Fibroblast of villous mesenchyme (primary cell): ENCODE measurements around the gene EBP. TPM values are rescaled to one million over a fixed set of nuclear protein-coding genes. Genes with fewer than 3 reads are reported as not detected.
A peak's percentile ranks its signal among the peaks of the same experiment; 100 is the strongest.
"Not testable (repeated sequence)": the region's sequence is repeated elsewhere in the genome, so short reads cannot be mapped to it uniquely, and the experiment has no call there.

Experiments
- DNase-seq: peaks from one replicate; pipeline ENCODE4 v3.0.0-alpha.2; 2010; ENCODE audit warnings: low read depth
- H3K4me3 ChIP-seq: 2 replicates; pipeline ENCODE4 v1.5.1; 2011; ENCODE audit warnings: low read depth, mild to moderate bottlenecking, low read length
- total RNA-seq: library from RNA; depleted of rRNA; stranded (reverse); fragments of >200 nt; gene quantifications from 2 replicates; pipeline ENCODE4 v1.2.3, GENCODE V29; 2012
- TF ChIP-seq, protein P1 (sequence below): IDR thresholded peaks from 2 replicates; pipeline ENCODE4 v1.5.1; 2012; ENCODE audit warnings: low read depth, mild to moderate bottlenecking, low read length; ENCODE audit not compliant: insufficient read depth

Gene EBP
- total RNA-seq, 1 donor: 126 TPM

DNA sequence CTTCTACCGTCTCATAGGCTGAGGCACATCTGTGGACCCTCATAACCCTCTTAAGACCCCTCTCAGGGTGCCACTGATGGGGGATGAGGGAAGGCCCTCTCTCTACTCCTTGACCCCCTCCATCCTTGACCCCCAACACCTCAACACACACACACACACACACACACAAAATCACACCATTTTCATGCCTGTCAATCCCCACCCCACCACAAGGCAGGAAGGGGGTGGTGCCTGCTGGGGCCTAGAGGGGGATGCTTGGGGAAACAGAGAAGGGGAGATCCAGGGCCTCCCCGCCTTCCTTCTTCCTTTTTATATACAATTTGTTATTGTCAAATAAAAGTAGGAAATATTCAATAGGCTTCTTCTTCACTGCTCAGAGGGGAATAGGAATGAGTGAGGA, 1.2 kb upstream of the EBP start:
- no peak for DNase-seq
- TF ChIP-seq, protein P1, sequence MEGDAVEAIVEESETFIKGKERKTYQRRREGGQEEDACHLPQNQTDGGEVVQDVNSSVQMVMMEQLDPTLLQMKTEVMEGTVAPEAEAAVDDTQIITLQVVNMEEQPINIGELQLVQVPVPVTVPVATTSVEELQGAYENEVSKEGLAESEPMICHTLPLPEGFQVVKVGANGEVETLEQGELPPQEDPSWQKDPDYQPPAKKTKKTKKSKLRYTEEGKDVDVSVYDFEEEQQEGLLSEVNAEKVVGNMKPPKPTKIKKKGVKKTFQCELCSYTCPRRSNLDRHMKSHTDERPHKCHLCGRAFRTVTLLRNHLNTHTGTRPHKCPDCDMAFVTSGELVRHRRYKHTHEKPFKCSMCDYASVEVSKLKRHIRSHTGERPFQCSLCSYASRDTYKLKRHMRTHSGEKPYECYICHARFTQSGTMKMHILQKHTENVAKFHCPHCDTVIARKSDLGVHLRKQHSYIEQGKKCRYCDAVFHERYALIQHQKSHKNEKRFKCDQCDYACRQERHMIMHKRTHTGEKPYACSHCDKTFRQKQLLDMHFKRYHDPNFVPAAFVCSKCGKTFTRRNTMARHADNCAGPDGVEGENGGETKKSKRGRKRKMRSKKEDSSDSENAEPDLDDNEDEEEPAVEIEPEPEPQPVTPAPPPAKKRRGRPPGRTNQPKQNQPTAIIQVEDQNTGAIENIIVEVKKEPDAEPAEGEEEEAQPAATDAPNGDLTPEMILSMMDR: no peak
- no peak overlapping the region for H3K4me3 ChIP-seq

GRCh38 chrX:48520976-48521352, 644 bp upstream of the EBP start:
- DNase-seq: no peak
- TF ChIP-seq, protein P1: no peak
- H3K4me3 ChIP-seq: peak overlapping the region; percentile 72

DNA sequence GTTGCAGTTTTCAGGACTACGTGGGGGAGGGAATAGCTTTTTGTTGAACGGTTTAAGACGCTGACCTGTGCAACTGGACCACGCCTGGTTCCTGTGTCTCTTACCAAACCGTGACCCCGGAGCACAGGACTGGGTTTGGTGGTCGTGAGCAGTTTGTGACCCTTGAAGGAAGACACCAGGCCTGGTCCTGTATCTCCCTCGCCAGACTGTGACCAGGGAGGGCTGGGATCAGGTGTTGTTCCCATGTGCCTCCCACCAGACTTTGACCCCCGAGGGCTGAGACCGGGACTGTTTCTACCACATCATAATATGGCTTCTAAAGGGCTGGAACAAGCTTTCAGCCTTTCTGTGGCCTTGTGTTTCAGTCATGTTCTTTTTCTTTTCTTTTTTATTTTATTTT, 683 bp downstream of the EBP start:
- no peak for DNase-seq
- TF ChIP-seq, protein P1: no peak
- peak overlapping the region; percentile 72 for H3K4me3 ChIP-seq

- no peak for DNase-seq
- TF ChIP-seq, protein P1: no peak
- no peak overlapping the region for H3K4me3 ChIP-seq
These were observed 2.1 kb downstream of the EBP start for GRCh38 chrX:48523682-48524081.

DNA sequence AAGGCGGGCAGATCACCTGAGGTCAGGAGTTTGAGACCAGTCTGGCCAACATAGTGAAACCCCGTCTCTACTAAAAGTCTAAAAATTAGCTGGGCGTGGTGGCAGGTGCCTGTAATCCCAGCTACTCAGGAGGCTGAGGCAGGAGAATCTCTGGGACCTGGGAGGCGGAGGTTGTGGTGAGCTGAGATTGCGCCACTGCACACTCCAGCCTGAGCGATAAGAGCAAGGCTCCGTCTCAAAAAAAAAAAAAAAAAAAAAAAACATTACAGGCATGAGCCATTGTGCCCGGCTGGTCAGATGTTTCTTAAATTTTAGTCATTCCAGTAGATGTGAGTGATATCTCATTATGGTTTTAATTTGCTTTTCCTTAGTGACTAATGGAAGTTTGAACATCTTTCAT, 4.2 kb downstream of the EBP start:
- DNase-seq, H3K4me3 ChIP-seq: not testable (repeated sequence)

- TF ChIP-seq, protein P1: no peak
- H3K4me3 ChIP-seq: no peak overlapping the region
- DNase-seq: no peak
These were observed 9.1 kb downstream of the EBP start for GRCh38 chrX:48530736-48531135.

- TF ChIP-seq, protein P1: no peak
- DNase-seq: peak; percentile 66
- H3K4me3 ChIP-seq: no peak overlapping the region
These were observed 9.9 kb downstream of the EBP start for GRCh38 chrX:48531358-48531959.
